Measurements from ENCODE around the gene C3orf52. TPM values are rescaled to one million over a fixed set of nuclear protein-coding genes. Genes with fewer than 3 reads are reported as not detected.
A peak's percentile ranks its signal among the peaks of the same experiment; 100 is the strongest.

Gene C3orf52
- total and polyA plus RNA-seq, 2 donors (not counting 1 experiment from before 2014, with no cell fraction given) = 1.5 to 1.8 TPM

- no peaks in the 10 kb centered on the region for H3K79me2 ChIP-seq (ENCODE audit: control insufficient read depth, insufficient read depth, low read length)
- no peaks in the 10 kb centered on the region for H3K36me3 ChIP-seq (ENCODE audit: control insufficient read depth, insufficient read depth, low read length)
- H3K4me3 ChIP-seq (replicated peaks in 1 of 4; ENCODE audit: control extremely low read depth in 1 of 4, insufficient read depth in 1 of 4, low read depth in 3 of 4, low read length in 4 of 4) = no peak overlapping the region
- no peak overlapping the region for H3K4me2 ChIP-seq (ENCODE audit: extremely low read depth, insufficient read depth, low read length)
- no peak for TF ChIP-seq EZH2 (IDR thresholded peaks at IDR 0.05; ENCODE audit: low read length, missing control alignments)
- TF ChIP-seq CTCF (conservative IDR thresholded peaks at IDR 0.05 in 1 of 2, IDR thresholded peaks at IDR 0.05 in 1 of 2; ENCODE audit: low read depth in 1 of 2, low read length in 2 of 2) = no peak
- H3K27ac ChIP-seq (ENCODE audit: insufficient read depth, low read length) = no peak overlapping the region
- no peak for DNase-seq (ENCODE audit: low read depth in 2 of 2)
- no peaks in the 10 kb centered on the region for H3K27me3 ChIP-seq (ENCODE audit: control insufficient read depth, insufficient read depth, low read length)
- H3K9me3 ChIP-seq (ENCODE audit: control insufficient read depth, insufficient read depth, low read depth, low read length) = no peaks in the 10 kb centered on the region
- H2AFZ ChIP-seq (ENCODE audit: low read length) = no peak overlapping the region
- no peaks in the 10 kb centered on the region for H3K4me1 ChIP-seq (ENCODE audit: control insufficient read depth, extremely low read depth, insufficient read depth, low read length)
- H3K9ac ChIP-seq (ENCODE audit: insufficient read depth, low read length) = no peak overlapping the region
- H4K20me1 ChIP-seq (ENCODE audit: control insufficient read depth, extremely low read depth, insufficient read depth, low read length) = no peaks in the 10 kb centered on the region
These were observed 44.9 kb upstream of the C3orf52 start for GRCh38 chr3:112041321-112041720.

GRCh38 chr3:112042842-112043280, 43.3 kb upstream of the C3orf52 start:
- peak overlapping the region; percentile 28 for H2AFZ ChIP-seq (ENCODE audit: low read length)
- no peaks in the 10 kb centered on the region for H3K27me3 ChIP-seq (ENCODE audit: control insufficient read depth, insufficient read depth, low read length)
- H3K36me3 ChIP-seq (ENCODE audit: control insufficient read depth, insufficient read depth, low read length) = no peaks in the 10 kb centered on the region
- H3K79me2 ChIP-seq (ENCODE audit: control insufficient read depth, insufficient read depth, low read length) = no peaks in the 10 kb centered on the region
- no peak overlapping the region for H3K9ac ChIP-seq (ENCODE audit: insufficient read depth, low read length)
- no peak for TF ChIP-seq CTCF (conservative IDR thresholded peaks at IDR 0.05 in 1 of 2, IDR thresholded peaks at IDR 0.05 in 1 of 2; ENCODE audit: low read depth in 1 of 2, low read length in 2 of 2)
- no peak for TF ChIP-seq EZH2 (IDR thresholded peaks at IDR 0.05; ENCODE audit: low read length, missing control alignments)
- no peak for DNase-seq (ENCODE audit: low read depth in 2 of 2)
- H3K9me3 ChIP-seq (ENCODE audit: control insufficient read depth, insufficient read depth, low read depth, low read length) = no peaks in the 10 kb centered on the region
- no peaks in the 10 kb centered on the region for H3K4me1 ChIP-seq (ENCODE audit: control insufficient read depth, extremely low read depth, insufficient read depth, low read length)
- no peak overlapping the region for H3K4me3 ChIP-seq (replicated peaks in 1 of 4; ENCODE audit: control extremely low read depth in 1 of 4, insufficient read depth in 1 of 4, low read depth in 3 of 4, low read length in 4 of 4)
- H3K4me2 ChIP-seq (ENCODE audit: extremely low read depth, insufficient read depth, low read length) = no peak overlapping the region
- H4K20me1 ChIP-seq (ENCODE audit: control insufficient read depth, extremely low read depth, insufficient read depth, low read length) = no peaks in the 10 kb centered on the region
- no peak overlapping the region for H3K27ac ChIP-seq (ENCODE audit: insufficient read depth, low read length)

GRCh38 chr3:112043621-112044201, 42.5 kb upstream of the C3orf52 start:
- Histone ChIP-seq H3K36me3 (ENCODE audit: control insufficient read depth, insufficient read depth, low read length) (no peaks in the 10 kb centered on the region), H3K4me2 (ENCODE audit: extremely low read depth, insufficient read depth, low read length) (peak overlapping the region; percentile 46), H3K4me1 (ENCODE audit: control insufficient read depth, extremely low read depth, insufficient read depth, low read length) (no peaks in the 10 kb centered on the region), H3K9ac (ENCODE audit: insufficient read depth, low read length) (no peak overlapping the region), H3K4me3 (replicated peaks in 1 of 4; ENCODE audit: control extremely low read depth in 1 of 4, insufficient read depth in 1 of 4, low read depth in 3 of 4, low read length in 4 of 4) (peak overlapping the region in 1 of 4 experiments; percentile 22), H3K9me3 (ENCODE audit: control insufficient read depth, insufficient read depth, low read depth, low read length) (no peaks in the 10 kb centered on the region), H4K20me1 (ENCODE audit: control insufficient read depth, extremely low read depth, insufficient read depth, low read length) (no peaks in the 10 kb centered on the region), H2AFZ (ENCODE audit: low read length) (peak overlapping the region; percentile 44), H3K27ac (ENCODE audit: insufficient read depth, low read length) (no peak overlapping the region), H3K79me2 (ENCODE audit: control insufficient read depth, insufficient read depth, low read length) (no peaks in the 10 kb centered on the region), H3K27me3 (ENCODE audit: control insufficient read depth, insufficient read depth, low read length) (no peaks in the 10 kb centered on the region)
- TF ChIP-seq EZH2 (IDR thresholded peaks at IDR 0.05; ENCODE audit: low read length, missing control alignments) (no peak), CTCF (conservative IDR thresholded peaks at IDR 0.05 in 1 of 2, IDR thresholded peaks at IDR 0.05 in 1 of 2; ENCODE audit: low read depth in 1 of 2, low read length in 2 of 2) (peak; percentile 89 to 95)
- peak; percentile 73 to 80 for DNase-seq (ENCODE audit: low read depth in 2 of 2)

Measured in fibroblast of lung (primary cell).